ENCODE data around the gene PDE4D.

Gene PDE4D

DNA sequence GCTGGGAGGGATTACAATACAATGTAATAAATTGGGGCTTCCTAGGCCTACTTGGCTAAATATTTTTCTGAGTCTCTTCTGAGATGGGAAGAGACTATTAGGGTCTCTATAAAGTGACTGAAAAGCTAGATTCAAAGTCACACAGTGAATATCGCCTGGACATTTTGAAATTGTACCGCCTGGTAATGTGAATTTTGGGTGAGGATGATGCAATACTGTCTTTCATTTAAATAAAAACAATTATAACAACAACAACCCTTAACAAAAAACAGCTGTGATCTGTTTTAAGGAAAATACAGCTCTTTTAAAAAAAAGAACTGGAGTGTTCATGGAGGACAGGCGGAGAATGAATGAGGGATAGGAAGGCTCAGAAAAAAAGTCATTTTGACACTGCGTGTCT, 695.6 kb downstream of the PDE4D start:
- no peak overlapping the region for H3K4me3 ChIP-seq (ENCODE audit: low read length in 2 of 2)
- no peak overlapping the region for H4K91ac ChIP-seq (ENCODE audit: low read depth, low read length, poor library complexity)
- no peaks in the 10 kb centered on the region for H3K36me3 ChIP-seq (replicated peaks in 1 of 2; ENCODE audit: control insufficient read depth in 2 of 2, insufficient read depth in 2 of 2, low read length in 2 of 2)
- no peak overlapping the region for H2BK120ac ChIP-seq (ENCODE audit: low read depth, low read length)
- H3K4ac ChIP-seq (ENCODE audit: low read length) = no peak overlapping the region
- H4K8ac ChIP-seq (ENCODE audit: low read depth, low read length) = no peak overlapping the region
- H3K4me2 ChIP-seq (ENCODE audit: insufficient read depth, low read length, poor library complexity, severe bottlenecking) = no peak overlapping the region
- H3K14ac ChIP-seq (ENCODE audit: low read length) = no peak overlapping the region
- H3K4me1 ChIP-seq (ENCODE audit: control insufficient read depth in 2 of 2, insufficient read depth in 1 of 2, low read depth in 1 of 2, low read length in 2 of 2) = peaks cover 0 to 2% of the 10 kb centered on the region in 2 donors
- peaks cover 2 to 3% of the 10 kb centered on the region in 2 donors for H3K9me3 ChIP-seq (replicated peaks in 1 of 2; ENCODE audit: control insufficient read depth in 2 of 2, insufficient read depth in 1 of 2, low read depth in 1 of 2, low read length in 2 of 2)
- no peak overlapping the region for H3K9ac ChIP-seq (ENCODE audit: low read depth, low read length, poor library complexity)
- no peak overlapping the region for H2BK12ac ChIP-seq (ENCODE audit: low read length)
- H2BK5ac ChIP-seq (ENCODE audit: low read length) = no peak overlapping the region
- H2BK15ac ChIP-seq (ENCODE audit: low read length) = no peak overlapping the region
- no peak overlapping the region for H2AFZ ChIP-seq (ENCODE audit: low read length)
- no peaks in the 10 kb centered on the region for H3K27me3 ChIP-seq (ENCODE audit: control insufficient read depth in 3 of 3, insufficient read depth in 3 of 3, low read depth in 1 of 3, low read length in 3 of 3)
- no peak for DNase-seq (ENCODE audit: low spot score)
- no peak overlapping the region for H3K23ac ChIP-seq (ENCODE audit: low read depth, low read length, poor library complexity)
- no peak overlapping the region for H2AK5ac ChIP-seq (ENCODE audit: low read depth, low read length)
- no peak overlapping the region for H3K27ac ChIP-seq (replicated peaks; ENCODE audit: low read length)
- H3K18ac ChIP-seq (ENCODE audit: low read length) = no peak overlapping the region
- H3K79me1 ChIP-seq (ENCODE audit: low read depth, low read length) = peaks cover 2% of the 10 kb centered on the region
- WGBS, 2 donors (ENCODE audit: extremely low coverage in 2 of 2, insufficient read length in 2 of 2, insufficient replicate concordance in 1 of 2) = no CpG with 5 or more reads among the region's 4 CpGs

GRCh38 chr5:59193616-59194319, 699.8 kb downstream of the PDE4D start:
- H2BK12ac ChIP-seq (ENCODE audit: low read length) = no peak overlapping the region
- H2BK5ac ChIP-seq (ENCODE audit: low read length) = no peak overlapping the region
- DNase-seq (ENCODE audit: low spot score) = no peak
- H3K27ac ChIP-seq (replicated peaks; ENCODE audit: low read length) = no peak overlapping the region
- H3K9ac ChIP-seq (ENCODE audit: low read depth, low read length, poor library complexity) = no peak overlapping the region
- no peak overlapping the region for H4K91ac ChIP-seq (ENCODE audit: low read depth, low read length, poor library complexity)
- peaks cover 0 to 3% of the 10 kb centered on the region in 2 donors for H3K9me3 ChIP-seq (replicated peaks in 1 of 2; ENCODE audit: control insufficient read depth in 2 of 2, insufficient read depth in 1 of 2, low read depth in 1 of 2, low read length in 2 of 2)
- no peak overlapping the region for H4K8ac ChIP-seq (ENCODE audit: low read depth, low read length)
- no peak overlapping the region for H2BK15ac ChIP-seq (ENCODE audit: low read length)
- H3K36me3 ChIP-seq (replicated peaks in 1 of 2; ENCODE audit: control insufficient read depth in 2 of 2, insufficient read depth in 2 of 2, low read length in 2 of 2) = no peaks in the 10 kb centered on the region
- H3K4me1 ChIP-seq (ENCODE audit: control insufficient read depth in 2 of 2, insufficient read depth in 1 of 2, low read depth in 1 of 2, low read length in 2 of 2) = peaks cover 2 to 3% of the 10 kb centered on the region in 2 donors
- H3K4me3 ChIP-seq (ENCODE audit: low read length in 2 of 2) = no peak overlapping the region
- H3K4ac ChIP-seq (ENCODE audit: low read length) = no peak overlapping the region
- no peak overlapping the region for H2AFZ ChIP-seq (ENCODE audit: low read length)
- no peak overlapping the region for H2BK120ac ChIP-seq (ENCODE audit: low read depth, low read length)
- H3K4me2 ChIP-seq (ENCODE audit: insufficient read depth, low read length, poor library complexity, severe bottlenecking) = no peak overlapping the region
- no peaks in the 10 kb centered on the region for H3K79me1 ChIP-seq (ENCODE audit: low read depth, low read length)
- no peak overlapping the region for H3K18ac ChIP-seq (ENCODE audit: low read length)
- no peak overlapping the region for H3K23ac ChIP-seq (ENCODE audit: low read depth, low read length, poor library complexity)
- H2AK5ac ChIP-seq (ENCODE audit: low read depth, low read length) = no peak overlapping the region
- WGBS, 2 donors (ENCODE audit: extremely low coverage in 2 of 2, insufficient read length in 2 of 2, insufficient replicate concordance in 1 of 2) = no CpG with 5 or more reads among the region's 3 CpGs
- H3K27me3 ChIP-seq (ENCODE audit: control insufficient read depth in 3 of 3, insufficient read depth in 3 of 3, low read depth in 1 of 3, low read length in 3 of 3) = no peaks in the 10 kb centered on the region
- H3K14ac ChIP-seq (ENCODE audit: low read length) = no peak overlapping the region

GRCh38 chr5:59190746-59191145, 702.8 kb downstream of the PDE4D start:
- no peak overlapping the region for H2BK5ac ChIP-seq (ENCODE audit: low read length)
- H3K36me3 ChIP-seq (replicated peaks in 1 of 2; ENCODE audit: control insufficient read depth in 2 of 2, insufficient read depth in 2 of 2, low read length in 2 of 2) = no peaks in the 10 kb centered on the region
- H2BK120ac ChIP-seq (ENCODE audit: low read depth, low read length) = no peak overlapping the region
- WGBS, 2 donors (ENCODE audit: extremely low coverage in 2 of 2, insufficient read length in 2 of 2, insufficient replicate concordance in 1 of 2) = no CpG with 5 or more reads among the region's 1 CpG
- no peak overlapping the region for H3K14ac ChIP-seq (ENCODE audit: low read length)
- H3K23ac ChIP-seq (ENCODE audit: low read depth, low read length, poor library complexity) = no peak overlapping the region
- DNase-seq (ENCODE audit: low spot score) = no peak
- no peaks in the 10 kb centered on the region for H3K79me1 ChIP-seq (ENCODE audit: low read depth, low read length)
- no peak overlapping the region for H2AK5ac ChIP-seq (ENCODE audit: low read depth, low read length)
- peaks cover 3 to 8% of the 10 kb centered on the region in 2 donors for H3K4me1 ChIP-seq (ENCODE audit: control insufficient read depth in 2 of 2, insufficient read depth in 1 of 2, low read depth in 1 of 2, low read length in 2 of 2)
- no peak overlapping the region for H4K91ac ChIP-seq (ENCODE audit: low read depth, low read length, poor library complexity)
- H2AFZ ChIP-seq (ENCODE audit: low read length) = no peak overlapping the region
- H3K18ac ChIP-seq (ENCODE audit: low read length) = no peak overlapping the region
- H2BK15ac ChIP-seq (ENCODE audit: low read length) = no peak overlapping the region
- H3K4me3 ChIP-seq (ENCODE audit: low read length in 2 of 2) = no peak overlapping the region
- no peaks in the 10 kb centered on the region for H3K27me3 ChIP-seq (ENCODE audit: control insufficient read depth in 3 of 3, insufficient read depth in 3 of 3, low read depth in 1 of 3, low read length in 3 of 3)
- H2BK12ac ChIP-seq (ENCODE audit: low read length) = no peak overlapping the region
- no peak overlapping the region for H3K9ac ChIP-seq (ENCODE audit: low read depth, low read length, poor library complexity)
- peaks cover 0 to 3% of the 10 kb centered on the region in 2 donors for H3K9me3 ChIP-seq (replicated peaks in 1 of 2; ENCODE audit: control insufficient read depth in 2 of 2, insufficient read depth in 1 of 2, low read depth in 1 of 2, low read length in 2 of 2)
- no peak overlapping the region for H3K4ac ChIP-seq (ENCODE audit: low read length)
- no peak overlapping the region for H4K8ac ChIP-seq (ENCODE audit: low read depth, low read length)
- no peak overlapping the region for H3K27ac ChIP-seq (replicated peaks; ENCODE audit: low read length)
- H3K4me2 ChIP-seq (ENCODE audit: insufficient read depth, low read length, poor library complexity, severe bottlenecking) = no peak overlapping the region

DNA sequence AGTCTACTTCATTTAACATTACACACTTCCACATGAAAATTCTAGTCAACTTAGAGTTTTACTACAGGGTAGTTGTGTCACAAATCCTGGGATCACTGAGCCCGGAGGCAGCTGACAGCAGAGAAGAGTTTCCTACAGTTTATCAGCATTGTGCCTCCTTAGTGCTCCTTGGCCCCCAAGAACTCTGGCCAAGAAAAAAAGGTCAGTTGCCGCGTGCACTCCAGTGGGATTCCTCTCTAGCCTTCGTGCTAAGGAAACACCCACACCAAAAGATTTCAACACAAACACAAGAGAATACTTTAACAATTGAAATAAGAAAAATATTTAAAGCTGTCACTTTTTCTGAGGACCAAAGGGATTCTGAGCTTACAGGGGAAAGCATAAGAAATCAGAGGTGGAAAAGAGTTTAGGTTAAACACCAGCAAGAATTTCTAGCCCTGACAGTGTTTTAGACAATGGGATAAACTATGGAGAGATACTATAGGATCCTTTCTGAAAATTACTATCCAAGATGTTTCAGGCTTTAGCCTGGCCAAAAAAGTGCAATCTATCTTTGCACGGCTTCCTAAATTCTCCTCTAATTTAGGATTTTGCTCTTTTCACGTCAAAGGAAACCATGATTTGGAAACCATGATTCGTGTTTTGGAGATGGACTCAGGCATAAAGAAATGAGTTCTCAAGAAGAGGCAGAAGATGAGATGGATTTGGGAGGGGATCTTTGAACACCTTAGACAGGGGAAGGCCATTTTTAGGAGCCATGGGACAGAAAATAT, 703.9 kb downstream of the PDE4D start:
- WGBS, 2 donors (ENCODE audit: extremely low coverage in 2 of 2, insufficient read length in 2 of 2, insufficient replicate concordance in 1 of 2) = no CpG with 5 or more reads among the region's 7 CpGs
- H3K27me3 ChIP-seq (ENCODE audit: control insufficient read depth in 3 of 3, insufficient read depth in 3 of 3, low read depth in 1 of 3, low read length in 3 of 3) = no peaks in the 10 kb centered on the region
- no peak overlapping the region for H3K27ac ChIP-seq (replicated peaks; ENCODE audit: low read length)
- no peak overlapping the region for H2BK5ac ChIP-seq (ENCODE audit: low read length)
- no peak overlapping the region for H3K23ac ChIP-seq (ENCODE audit: low read depth, low read length, poor library complexity)
- H3K4me3 ChIP-seq (ENCODE audit: low read length in 2 of 2) = no peak overlapping the region
- no peak overlapping the region for H3K4me2 ChIP-seq (ENCODE audit: insufficient read depth, low read length, poor library complexity, severe bottlenecking)
- peaks cover 3 to 8% of the 10 kb centered on the region in 2 donors for H3K4me1 ChIP-seq (ENCODE audit: control insufficient read depth in 2 of 2, insufficient read depth in 1 of 2, low read depth in 1 of 2, low read length in 2 of 2)
- no peaks in the 10 kb centered on the region for H3K9me3 ChIP-seq (replicated peaks in 1 of 2; ENCODE audit: control insufficient read depth in 2 of 2, insufficient read depth in 1 of 2, low read depth in 1 of 2, low read length in 2 of 2)
- no peak overlapping the region for H2BK15ac ChIP-seq (ENCODE audit: low read length)
- no peak overlapping the region for H4K91ac ChIP-seq (ENCODE audit: low read depth, low read length, poor library complexity)
- no peak overlapping the region for H3K4ac ChIP-seq (ENCODE audit: low read length)
- H3K79me1 ChIP-seq (ENCODE audit: low read depth, low read length) = no peaks in the 10 kb centered on the region
- H2BK120ac ChIP-seq (ENCODE audit: low read depth, low read length) = no peak overlapping the region
- H3K9ac ChIP-seq (ENCODE audit: low read depth, low read length, poor library complexity) = no peak overlapping the region
- H2AFZ ChIP-seq (ENCODE audit: low read length) = peak overlapping the region; percentile 6
- H2BK12ac ChIP-seq (ENCODE audit: low read length) = no peak overlapping the region
- H3K18ac ChIP-seq (ENCODE audit: low read length) = no peak overlapping the region
- no peak for DNase-seq (ENCODE audit: low spot score)
- H2AK5ac ChIP-seq (ENCODE audit: low read depth, low read length) = no peak overlapping the region
- no peak overlapping the region for H4K8ac ChIP-seq (ENCODE audit: low read depth, low read length)
- H3K36me3 ChIP-seq (replicated peaks in 1 of 2; ENCODE audit: control insufficient read depth in 2 of 2, insufficient read depth in 2 of 2, low read length in 2 of 2) = no peaks in the 10 kb centered on the region
- no peak overlapping the region for H3K14ac ChIP-seq (ENCODE audit: low read length)
